Fibroblast of the aortic adventitia (primary cell): ENCODE data around the gene HSP90B1. TPM values are rescaled to one million over a fixed set of nuclear protein-coding genes. Genes with fewer than 3 reads are reported as not detected.

Experiments
- DNase-seq: peaks from one replicate; pipeline ENCODE4 v3.0.0-alpha.2; 2010; ENCODE audit warnings: low read depth
- H3K4me3 ChIP-seq: 2 replicates; pipeline ENCODE4 v1.5.1; 2011; ENCODE audit warnings: low read depth, mild to moderate bottlenecking, control low read depth, low read length, moderate library complexity
- total RNA-seq: library from RNA; depleted of rRNA; stranded (reverse); fragments of >200 nt; gene quantifications from 2 replicates; pipeline ENCODE4 v1.2.3, GENCODE V29; 2012; ENCODE audit warnings: low replicate concordance
- TF ChIP-seq, protein P1 (sequence below): IDR thresholded peaks from 2 replicates; pipeline ENCODE4 v1.5.1; 2011; ENCODE audit warnings: mild to moderate bottlenecking, low read length, control low read depth, inconsistent platforms; ENCODE audit not compliant: insufficient read depth

The HSP90B1 gene
- total RNA-seq, 1 donor = 438 TPM

DNA sequence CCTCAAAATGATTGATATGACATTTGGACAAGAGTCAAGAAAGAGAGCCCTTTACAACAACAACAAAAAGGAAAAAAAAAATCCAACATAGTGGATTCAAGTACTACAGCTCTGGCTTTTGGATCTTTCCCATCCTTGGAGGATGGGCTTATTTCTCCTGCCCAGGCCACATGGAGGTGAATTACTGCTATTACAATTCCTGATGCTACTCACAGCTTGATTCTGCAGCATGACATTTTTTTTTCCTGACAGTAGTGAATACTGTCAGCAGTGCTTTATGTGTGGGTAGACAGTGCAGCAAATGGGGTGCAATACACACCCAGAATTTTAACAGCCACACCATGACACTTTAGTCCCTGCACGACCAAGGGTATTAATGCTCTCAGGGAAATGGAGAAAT, 42.5 kb upstream of the HSP90B1 start:
- DNase-seq = no peak
- TF ChIP-seq, protein P1, sequence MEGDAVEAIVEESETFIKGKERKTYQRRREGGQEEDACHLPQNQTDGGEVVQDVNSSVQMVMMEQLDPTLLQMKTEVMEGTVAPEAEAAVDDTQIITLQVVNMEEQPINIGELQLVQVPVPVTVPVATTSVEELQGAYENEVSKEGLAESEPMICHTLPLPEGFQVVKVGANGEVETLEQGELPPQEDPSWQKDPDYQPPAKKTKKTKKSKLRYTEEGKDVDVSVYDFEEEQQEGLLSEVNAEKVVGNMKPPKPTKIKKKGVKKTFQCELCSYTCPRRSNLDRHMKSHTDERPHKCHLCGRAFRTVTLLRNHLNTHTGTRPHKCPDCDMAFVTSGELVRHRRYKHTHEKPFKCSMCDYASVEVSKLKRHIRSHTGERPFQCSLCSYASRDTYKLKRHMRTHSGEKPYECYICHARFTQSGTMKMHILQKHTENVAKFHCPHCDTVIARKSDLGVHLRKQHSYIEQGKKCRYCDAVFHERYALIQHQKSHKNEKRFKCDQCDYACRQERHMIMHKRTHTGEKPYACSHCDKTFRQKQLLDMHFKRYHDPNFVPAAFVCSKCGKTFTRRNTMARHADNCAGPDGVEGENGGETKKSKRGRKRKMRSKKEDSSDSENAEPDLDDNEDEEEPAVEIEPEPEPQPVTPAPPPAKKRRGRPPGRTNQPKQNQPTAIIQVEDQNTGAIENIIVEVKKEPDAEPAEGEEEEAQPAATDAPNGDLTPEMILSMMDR = no peak
- H3K4me3 ChIP-seq = no peak overlapping the region

DNA sequence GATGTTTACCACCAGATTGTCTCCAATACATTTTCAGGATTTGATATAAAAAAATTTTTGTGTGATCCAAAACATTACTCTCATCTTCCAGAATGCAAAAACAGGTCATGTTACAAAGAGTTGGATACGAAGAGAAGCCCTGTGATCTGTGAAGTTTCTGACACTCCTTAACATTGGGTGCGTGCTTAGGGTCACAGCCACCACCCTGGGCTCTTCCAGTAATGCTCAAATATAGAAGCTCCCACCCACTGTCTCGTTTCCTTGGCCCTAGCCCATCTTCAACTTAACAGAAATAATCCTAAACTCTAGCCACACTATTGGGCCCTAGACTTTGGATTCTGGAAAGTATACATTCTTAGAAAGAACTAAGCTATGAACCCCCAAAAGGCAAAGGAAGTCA, 32.9 kb upstream of the HSP90B1 start:
- TF ChIP-seq, protein P1 = no peak
- no peak for DNase-seq
- no peak overlapping the region for H3K4me3 ChIP-seq

DNA sequence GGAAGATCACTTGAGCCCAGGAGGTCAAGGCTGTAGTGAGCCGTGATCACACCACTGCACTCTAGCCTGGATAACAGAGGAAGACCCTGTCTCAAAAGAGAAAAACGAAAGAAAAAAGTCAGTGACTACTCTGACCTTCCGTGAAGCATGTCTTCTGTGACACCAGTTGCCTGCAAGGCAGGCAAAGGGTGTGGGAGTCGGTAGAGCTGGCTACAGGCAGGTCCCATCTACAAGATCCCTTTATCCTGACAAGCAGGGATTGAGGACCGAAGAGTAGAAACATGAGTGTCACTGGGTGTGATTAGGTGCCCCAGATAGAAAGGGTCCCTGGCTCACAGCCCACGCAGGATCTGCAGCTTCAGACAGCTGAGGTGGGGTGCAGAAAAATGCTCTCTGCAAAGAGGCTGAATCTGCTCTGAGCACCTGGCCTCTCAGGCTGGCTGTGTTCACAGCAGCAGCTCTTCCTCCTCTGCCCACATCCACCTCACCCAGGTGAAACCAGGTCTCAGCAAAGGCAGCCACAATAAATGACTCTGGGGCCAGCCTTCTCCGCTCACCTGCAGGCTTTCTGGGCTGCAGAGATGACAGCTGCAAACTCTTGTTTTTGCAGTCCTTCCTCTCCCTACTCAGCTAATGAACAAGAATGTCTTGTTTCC, 28.6 kb upstream of the HSP90B1 start:
- H3K4me3 ChIP-seq = no peak overlapping the region
- TF ChIP-seq, protein P1 = no peak
- no peak for DNase-seq

DNA sequence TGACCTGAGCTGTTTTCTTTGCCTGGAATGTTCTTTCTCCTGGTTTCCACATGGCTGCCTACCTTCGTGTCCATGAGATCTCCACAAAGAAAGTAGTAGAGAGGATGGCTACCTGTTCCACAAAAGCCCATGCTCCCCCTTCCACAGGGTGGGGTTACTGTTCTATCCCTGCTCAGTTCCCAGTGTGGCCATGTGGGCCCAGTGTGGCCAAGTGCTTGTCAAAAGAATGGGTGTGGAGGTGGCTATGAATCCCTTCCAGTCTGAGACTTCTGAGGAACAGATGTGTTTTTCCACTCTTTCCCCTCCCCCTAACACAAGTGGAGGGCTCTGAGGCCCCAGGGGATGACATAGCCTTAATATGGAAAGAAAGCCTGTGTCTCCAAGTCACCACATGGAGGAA, 26.2 kb upstream of the HSP90B1 start:
- no peak for DNase-seq
- no peak overlapping the region for H3K4me3 ChIP-seq
- TF ChIP-seq, protein P1 = no peak

DNA sequence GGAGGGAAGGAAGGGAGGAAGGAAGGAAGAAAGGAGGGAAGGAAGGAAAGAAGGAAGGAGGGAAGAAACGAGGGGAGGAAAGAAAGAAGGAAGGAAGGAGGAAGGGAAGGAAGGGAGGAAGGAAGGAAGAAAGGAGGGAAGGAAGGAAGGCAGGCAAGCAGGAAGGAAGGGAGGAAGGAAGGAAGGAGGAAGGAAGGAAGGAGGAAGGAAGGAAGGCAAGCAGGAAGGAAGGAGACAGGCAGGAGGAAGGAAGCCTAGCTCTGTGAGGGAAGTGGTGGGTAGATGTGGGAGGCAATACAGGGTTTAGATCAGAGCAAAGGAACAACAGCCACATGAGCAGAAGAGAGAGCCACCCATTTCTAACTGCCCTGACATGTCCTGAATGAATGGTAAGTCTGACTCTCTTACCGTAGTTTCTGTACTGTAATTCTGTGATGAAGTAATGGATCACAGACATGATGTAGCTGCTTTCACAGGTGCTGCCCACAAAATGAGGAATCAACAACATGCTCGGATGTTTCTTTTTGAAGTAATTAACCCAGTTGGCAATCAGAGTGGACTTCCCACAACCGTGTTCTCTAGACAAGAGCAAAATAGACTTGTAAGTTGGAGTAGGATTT, 24.4 kb upstream of the HSP90B1 start:
- no peak overlapping the region for H3K4me3 ChIP-seq

DNA sequence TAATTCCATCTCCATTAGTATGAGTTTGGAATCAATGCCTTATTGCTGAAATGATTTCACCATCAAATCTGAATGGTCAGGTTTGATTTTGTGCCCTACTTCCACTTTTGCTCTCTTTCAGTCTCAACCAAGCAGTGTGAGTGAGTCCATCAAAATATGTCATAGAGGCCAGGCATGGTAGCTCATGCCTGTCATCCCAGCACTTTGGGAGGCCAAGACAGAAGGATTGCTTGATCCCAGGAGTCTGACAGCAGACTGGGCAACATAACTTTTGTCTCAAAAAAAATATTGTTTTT, 22.0 kb upstream of the HSP90B1 start:
- TF ChIP-seq, protein P1 = no peak
- no peak for DNase-seq
- no peak overlapping the region for H3K4me3 ChIP-seq

More for the DNA sequence above, 24.4 kb upstream of the HSP90B1 start:
- TF ChIP-seq, protein P1 = no peak
- DNase-seq = no peak

DNA sequence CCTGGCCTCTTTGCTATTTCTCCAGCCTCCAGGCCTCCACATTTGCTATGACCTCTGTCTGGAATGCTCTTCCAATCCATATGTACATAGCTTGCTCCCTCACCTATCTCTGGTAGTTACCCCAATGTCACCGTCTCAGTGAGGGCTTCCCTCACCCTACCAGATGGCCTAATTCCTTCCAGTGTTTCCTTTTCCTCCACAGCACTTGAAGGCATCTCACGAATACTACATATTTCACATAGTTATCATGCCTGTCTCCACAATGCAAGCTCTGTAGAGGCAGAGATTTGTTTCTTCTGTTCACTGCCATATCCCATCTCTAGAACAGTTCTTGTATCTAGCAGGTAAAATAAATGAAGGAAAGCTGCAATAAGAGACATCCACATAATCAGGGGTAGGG, 21.3 kb upstream of the HSP90B1 start:
- DNase-seq = peak; percentile 57
- H3K4me3 ChIP-seq = no peak overlapping the region
- TF ChIP-seq, protein P1 = no peak
